GM10266 (cell line): ENCODE measurements around the gene SYNJ2.

Source experiments
- DNase-seq: peaks from one replicate; pipeline ENCODE4 v3.0.0; 2012; ENCODE audit errors: extremely low spot score
- TF ChIP-seq, protein P1 (sequence below): IDR thresholded peaks from 2 replicates; pipeline ENCODE4 v1.5.1; 2012; ENCODE audit warnings: mild to moderate bottlenecking, low read depth; ENCODE audit not compliant: control insufficient read depth, insufficient read depth; ENCODE audit errors: missing control alignments

The SYNJ2 gene

DNA sequence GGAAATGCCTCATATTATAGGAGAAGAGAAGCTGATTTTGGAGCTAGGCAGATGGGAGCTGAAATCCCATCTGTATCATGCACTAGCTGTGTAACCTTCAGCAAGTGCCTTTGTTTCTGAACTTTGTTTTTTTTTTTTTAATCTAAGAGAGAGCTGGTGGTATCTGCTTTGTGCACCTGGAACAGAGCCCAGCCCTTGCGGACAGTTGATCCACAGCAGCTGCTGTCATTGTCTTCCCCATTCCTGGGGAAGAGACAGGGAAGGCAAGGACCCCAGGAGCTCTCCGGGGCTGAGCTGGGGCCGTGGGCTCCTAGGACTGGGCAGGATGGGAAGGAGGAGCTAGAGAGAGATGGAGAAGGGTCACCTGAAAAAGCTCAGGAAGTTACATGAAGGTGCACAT lies 92.1 kb downstream of the SYNJ2 start:
- TF ChIP-seq, protein P1, sequence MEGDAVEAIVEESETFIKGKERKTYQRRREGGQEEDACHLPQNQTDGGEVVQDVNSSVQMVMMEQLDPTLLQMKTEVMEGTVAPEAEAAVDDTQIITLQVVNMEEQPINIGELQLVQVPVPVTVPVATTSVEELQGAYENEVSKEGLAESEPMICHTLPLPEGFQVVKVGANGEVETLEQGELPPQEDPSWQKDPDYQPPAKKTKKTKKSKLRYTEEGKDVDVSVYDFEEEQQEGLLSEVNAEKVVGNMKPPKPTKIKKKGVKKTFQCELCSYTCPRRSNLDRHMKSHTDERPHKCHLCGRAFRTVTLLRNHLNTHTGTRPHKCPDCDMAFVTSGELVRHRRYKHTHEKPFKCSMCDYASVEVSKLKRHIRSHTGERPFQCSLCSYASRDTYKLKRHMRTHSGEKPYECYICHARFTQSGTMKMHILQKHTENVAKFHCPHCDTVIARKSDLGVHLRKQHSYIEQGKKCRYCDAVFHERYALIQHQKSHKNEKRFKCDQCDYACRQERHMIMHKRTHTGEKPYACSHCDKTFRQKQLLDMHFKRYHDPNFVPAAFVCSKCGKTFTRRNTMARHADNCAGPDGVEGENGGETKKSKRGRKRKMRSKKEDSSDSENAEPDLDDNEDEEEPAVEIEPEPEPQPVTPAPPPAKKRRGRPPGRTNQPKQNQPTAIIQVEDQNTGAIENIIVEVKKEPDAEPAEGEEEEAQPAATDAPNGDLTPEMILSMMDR, result no peak

DNA sequence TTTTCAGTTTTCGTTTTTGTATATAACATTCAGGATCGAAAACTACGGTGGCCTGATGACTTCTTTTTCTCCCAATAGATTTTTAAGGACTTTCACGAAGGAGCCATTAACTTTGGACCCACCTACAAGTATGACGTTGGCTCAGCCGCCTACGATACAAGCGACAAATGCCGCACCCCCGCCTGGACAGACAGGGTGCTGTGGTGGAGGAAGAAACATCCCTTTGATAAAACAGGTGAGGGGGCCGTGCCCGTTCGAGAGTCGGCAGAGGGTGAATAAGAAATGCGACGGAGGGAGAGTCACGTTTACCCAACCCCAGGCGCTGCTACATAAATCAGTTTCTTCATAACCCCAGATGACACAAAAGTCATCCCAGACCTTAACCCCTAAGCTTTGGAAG lies 94.9 kb downstream of the SYNJ2 start:
- TF ChIP-seq, protein P1, result no peak
- no peak for DNase-seq

More for the DNA sequence above, 92.1 kb downstream of the SYNJ2 start:
- no peak for DNase-seq

DNA sequence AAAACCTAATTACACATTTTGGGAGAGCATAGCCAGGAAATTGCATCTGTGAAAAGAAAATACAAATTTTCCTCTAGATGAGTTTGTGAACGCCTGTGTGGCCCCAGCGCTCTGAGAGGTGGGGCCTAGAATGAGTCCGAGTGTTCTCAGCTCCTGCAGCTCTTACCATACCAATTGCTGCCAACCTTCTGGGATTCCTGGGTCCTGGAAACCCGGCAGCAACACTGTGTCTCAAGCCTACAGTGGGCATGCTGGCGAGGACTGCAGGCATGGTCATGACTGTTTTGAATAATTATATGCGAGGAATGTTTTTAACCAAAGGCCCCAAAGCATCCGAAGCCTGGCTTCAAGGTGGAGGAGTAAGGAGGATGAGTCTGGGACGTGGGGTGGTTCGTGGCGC lies 96.0 kb downstream of the SYNJ2 start:
- TF ChIP-seq, protein P1, result no peak
- DNase-seq, result no peak

DNA sequence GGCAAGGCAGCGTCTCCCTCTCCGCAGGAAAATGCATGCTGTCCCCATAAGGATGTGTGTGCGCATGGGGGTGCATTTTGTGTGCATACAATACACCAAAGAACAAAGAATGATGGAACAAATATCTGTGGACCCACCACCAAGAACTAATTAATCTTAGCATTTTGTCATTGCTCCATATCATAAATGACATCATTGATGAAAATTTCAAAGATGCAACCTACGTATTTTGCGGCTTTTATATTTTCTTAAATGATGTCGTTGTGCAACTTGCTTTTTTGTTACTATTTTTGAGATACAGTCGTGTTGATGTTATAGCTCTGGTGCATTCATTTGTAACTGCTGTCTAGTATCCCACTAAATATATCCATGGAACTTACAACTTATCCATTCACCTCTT lies 96.7 kb downstream of the SYNJ2 start:
- DNase-seq, result no peak

DNA sequence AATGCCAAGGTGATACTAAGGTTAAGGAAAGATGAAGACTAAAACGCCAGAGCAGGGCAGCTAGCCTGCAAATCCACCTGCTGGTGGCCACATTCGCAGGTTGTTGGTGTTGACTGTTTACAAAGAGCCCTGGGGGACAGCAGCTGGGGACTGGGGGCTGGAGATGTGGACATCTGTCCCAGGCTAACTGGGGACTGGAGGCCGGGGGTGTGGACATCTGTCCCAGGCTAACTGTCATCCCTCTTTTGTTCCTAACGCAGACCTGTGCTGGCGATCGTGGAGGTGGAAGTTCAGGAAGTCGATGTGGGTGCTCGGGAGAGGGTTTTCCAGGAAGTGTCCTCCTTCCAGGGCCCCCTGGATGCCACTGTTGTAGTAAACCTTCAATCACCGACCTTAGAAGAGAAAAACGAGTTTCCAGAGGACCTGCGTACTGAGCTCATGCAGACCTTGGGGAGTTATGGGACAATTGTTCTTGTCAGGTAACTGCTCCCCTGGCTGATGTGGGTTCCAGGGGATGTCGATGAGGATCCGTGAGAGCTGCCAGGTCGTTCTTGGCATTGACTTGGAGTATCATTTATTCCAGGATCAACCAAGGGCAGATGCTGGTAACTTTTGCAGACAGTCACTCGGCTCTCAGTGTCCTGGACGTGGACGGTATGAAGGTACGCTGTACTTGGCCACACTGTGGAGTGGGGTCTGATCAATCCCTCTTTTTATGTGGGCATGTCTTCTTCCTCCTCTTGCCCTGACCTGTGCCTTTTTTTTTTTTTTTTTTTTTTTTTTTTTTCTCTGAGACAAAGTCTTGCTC lies 99.4 kb downstream of the SYNJ2 start:
- TF ChIP-seq, protein P1, result no peak
- DNase-seq, result no peak

More for the DNA sequence above, 96.7 kb downstream of the SYNJ2 start:
- TF ChIP-seq, protein P1, result no peak

DNA sequence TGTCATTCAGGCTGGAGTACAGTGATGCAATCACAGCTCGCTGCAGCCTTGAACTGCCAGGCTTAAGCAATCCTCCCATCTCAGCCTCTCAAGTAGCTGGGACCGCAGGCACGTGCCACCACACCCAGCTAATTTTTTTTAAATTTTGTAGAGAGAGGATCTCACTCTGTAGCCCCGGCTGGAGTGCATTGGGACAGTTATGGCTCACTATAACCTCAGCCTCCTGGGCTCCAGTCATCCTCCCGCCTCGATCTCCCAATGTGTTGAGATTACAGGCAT lies 99.9 kb downstream of the SYNJ2 start:
- no peak for DNase-seq
- TF ChIP-seq, protein P1, result no peak

DNA sequence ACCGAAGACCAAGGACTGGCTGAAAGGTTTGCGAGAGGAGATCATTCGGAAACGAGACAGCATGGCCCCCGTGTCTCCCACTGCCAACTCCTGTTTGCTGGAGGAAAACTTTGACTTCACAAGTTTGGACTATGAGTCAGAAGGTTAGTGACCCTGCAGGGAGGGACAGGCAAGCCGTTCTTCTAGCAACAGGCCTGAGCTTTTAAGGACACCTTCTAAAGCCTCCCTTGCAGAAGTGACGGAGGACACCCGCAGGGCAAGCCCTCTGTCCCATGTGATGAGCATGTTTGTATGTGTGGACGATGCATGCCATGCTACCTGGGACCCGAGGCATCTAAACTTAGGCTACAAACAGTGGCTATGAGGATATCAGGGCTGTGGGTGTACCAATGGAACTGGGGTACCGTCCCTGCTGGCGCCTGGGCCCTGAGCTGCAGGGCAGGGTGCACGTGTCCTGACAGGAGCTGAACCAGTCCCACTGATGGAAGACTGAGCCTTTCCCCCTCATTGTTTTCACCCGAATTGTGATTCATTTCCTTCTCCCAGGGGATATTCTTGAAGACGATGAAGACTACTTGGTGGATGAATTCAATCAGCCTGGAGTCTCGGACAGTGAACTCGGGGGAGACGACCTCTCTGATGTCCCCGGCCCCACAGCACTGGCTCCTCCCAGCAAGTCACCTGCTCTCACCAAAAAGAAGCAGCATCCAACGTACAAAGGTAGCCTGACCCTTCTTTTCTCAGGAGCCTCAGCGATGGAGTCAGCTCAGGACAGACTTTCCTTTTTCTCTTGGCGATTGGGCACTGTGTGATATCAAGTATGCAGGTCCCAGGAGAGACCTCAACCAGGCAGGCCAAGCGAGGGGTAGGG lies 102.0 kb downstream of the SYNJ2 start:
- TF ChIP-seq, protein P1, result no peak
- no peak for DNase-seq
